ENCODE results near the gene ETFB.

ETFB gene

GRCh38 chr19:51357952-51358351 is 8.2 kb downstream of the ETFB start:
- FAIRE-seq (no peak), DNase-seq (ENCODE audit: insufficient read length, low spot score) (no peak)
- TF ChIP-seq, protein P1, sequence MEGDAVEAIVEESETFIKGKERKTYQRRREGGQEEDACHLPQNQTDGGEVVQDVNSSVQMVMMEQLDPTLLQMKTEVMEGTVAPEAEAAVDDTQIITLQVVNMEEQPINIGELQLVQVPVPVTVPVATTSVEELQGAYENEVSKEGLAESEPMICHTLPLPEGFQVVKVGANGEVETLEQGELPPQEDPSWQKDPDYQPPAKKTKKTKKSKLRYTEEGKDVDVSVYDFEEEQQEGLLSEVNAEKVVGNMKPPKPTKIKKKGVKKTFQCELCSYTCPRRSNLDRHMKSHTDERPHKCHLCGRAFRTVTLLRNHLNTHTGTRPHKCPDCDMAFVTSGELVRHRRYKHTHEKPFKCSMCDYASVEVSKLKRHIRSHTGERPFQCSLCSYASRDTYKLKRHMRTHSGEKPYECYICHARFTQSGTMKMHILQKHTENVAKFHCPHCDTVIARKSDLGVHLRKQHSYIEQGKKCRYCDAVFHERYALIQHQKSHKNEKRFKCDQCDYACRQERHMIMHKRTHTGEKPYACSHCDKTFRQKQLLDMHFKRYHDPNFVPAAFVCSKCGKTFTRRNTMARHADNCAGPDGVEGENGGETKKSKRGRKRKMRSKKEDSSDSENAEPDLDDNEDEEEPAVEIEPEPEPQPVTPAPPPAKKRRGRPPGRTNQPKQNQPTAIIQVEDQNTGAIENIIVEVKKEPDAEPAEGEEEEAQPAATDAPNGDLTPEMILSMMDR (IDR thresholded peaks at IDR 0.05; ENCODE audit: insufficient read depth, missing control alignments) = no peak

DNA sequence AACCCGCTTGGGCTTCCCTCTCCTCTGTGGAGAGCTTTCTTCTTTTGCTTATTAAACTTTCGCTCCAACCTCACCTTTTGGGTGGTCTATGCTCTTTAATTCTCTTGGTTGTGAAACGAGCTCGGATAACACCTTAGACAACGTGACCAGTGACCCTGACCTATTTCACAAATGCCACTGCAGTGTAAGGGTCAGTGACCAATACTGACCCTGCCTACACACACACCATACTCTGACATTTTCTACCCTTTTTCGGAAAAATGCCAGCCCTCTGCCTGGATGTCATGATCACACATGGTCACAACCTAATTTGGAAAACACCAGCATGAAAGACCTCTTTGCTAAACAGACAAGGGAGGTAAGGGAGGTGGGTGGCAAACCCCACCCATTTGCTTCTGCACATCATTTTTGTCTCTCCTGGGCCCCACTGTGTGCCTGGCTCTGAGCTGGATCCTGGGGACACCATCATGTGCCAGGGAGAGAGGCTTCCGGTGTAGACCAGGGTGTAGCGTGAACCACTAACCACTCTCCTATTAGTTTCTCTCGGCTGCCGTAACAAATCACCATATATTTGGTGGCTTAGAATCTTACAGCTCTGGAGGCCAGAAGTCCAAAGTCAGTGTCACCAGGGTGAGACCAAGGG is 9.9 kb downstream of the ETFB start:
- no peak for FAIRE-seq

GRCh38 chr19:51354742-51355148 is 11.4 kb downstream of the ETFB start:
- no peak for FAIRE-seq
- TF ChIP-seq, protein P1 (IDR thresholded peaks at IDR 0.05; ENCODE audit: insufficient read depth, missing control alignments) = no peak
- DNase-seq (ENCODE audit: insufficient read length, low spot score) = no peak

More for the DNA sequence above, 9.9 kb downstream of the ETFB start:
- DNase-seq (ENCODE audit: insufficient read length, low spot score) = no peak
- TF ChIP-seq, protein P1 (IDR thresholded peaks at IDR 0.05; ENCODE audit: insufficient read depth, missing control alignments) = no peak

GRCh38 chr19:51354103-51354741 is 12.0 kb downstream of the ETFB start:
- FAIRE-seq (no peak), DNase-seq (ENCODE audit: insufficient read length, low spot score) (no peak)
- TF ChIP-seq, protein P1 (IDR thresholded peaks at IDR 0.05; ENCODE audit: insufficient read depth, missing control alignments) = no peak

DNA sequence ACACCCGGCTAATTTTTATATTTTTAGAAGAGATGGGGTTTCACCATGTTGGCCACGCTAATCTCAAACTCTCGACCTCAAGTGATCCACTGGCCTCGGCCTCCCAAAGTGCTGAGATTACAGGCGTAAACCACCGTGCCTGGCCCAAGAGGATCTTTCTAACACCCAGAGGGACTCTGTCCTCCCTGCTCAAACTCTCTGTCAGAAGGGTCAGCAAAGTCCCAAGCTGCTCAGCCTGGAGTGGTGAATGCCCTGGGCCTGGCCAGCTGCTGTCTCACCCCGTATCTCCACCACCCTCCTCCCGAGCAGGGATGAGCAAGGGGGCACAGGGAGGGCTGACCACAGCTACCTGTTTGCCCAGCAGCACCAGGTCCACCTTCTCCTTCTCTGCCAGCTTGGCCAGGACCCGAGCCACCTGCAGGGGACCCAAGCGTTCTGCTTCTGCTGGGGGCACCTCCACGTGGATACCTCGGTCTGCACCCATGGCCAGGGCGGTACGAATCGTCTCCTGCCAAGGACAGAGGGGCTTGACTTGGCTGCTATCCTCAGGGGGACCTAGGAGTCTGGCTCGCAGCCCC is 13.3 kb downstream of the ETFB start:
- TF ChIP-seq, protein P1 (IDR thresholded peaks at IDR 0.05; ENCODE audit: insufficient read depth, missing control alignments) = no peak
- DNase-seq (ENCODE audit: insufficient read length, low spot score) (no peak), FAIRE-seq (no peak)

DNA sequence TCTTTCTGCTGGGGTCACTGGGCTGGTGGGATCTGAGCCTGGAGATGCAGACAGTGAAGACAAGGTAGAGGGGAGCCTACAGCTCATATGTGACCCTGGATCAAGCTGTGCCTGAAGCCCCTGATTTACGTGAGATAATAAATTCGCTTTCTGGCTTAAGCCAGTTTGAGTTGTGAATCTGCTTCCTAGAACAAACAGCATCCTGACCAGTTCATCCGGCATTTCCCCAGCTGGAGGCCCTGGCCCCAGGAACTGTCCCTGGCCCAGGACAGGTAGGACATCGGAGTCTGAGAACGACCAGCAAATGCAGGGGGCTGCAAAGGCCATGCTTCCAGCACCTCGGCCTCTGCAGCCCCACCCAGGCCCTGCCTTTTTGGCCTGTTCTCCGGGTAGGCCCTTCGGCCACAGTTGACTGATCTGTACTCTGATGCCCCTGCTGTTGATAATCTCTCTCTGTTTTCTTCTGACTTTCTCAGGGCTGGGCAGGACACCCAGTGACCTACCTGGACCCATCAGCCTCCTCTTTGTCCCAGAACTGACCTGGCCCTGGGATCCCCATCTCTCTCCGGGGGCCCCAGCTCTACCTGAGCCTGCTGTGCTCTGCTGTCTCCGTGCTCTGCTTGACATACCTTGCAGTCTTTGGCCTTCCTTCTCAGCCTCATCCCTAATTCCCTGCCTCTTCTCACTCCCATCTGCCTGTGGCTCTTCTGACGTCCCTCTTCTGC is 14.8 kb downstream of the ETFB start:
- FAIRE-seq (no peak), DNase-seq (ENCODE audit: insufficient read length, low spot score) (no peak)
- TF ChIP-seq, protein P1 (IDR thresholded peaks at IDR 0.05; ENCODE audit: insufficient read depth, missing control alignments) = no peak
